Measurements from ENCODE around the gene TREM2. TPM values are rescaled to one million over a fixed set of nuclear protein-coding genes. Genes with fewer than 3 reads are reported as not detected.

The TREM2 gene
- total RNA-seq, 1 experiment from 2014 or later: not detected

DNA sequence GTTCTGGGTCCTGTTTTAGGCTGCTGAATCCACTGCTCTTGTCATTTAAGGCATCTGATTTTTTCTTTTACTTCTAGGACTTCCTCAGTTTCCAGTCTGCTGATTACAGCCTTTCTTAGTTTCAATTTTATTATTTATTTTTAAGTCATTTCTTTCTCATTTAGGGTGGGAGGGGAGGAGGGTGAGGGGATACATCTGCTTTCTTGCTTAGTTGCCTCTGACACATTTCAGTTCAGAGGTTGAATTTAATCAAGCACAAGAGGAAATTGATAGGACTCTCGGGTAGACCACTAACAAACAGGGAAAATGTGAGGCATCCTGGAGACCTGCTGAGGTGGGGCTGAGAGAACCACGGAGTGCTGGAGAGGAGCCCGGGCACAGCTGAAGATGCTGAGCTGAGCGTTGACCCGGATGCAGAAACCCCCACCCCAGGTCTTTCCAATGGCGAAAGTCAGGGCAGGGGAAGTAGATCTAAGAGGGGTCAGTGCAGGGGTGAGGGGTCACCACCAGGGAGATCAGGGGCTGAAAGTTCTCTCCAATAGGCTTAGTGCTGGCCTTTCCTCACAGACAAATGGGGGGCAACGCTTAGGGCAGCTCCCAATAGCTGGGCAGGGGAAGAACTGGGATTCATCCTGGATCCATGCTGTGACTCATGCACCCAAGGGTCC lies 45.7 kb upstream of the TREM2 start:
- no TSS peak for BruUV-seq (replicated peaks)
- Histone ChIP-seq H3F3A (ENCODE audit: low read length, unreplicated experiment) (no peaks in the 10 kb centered on the region), H3K9ac (ENCODE audit: low read length) (no peak overlapping the region), H3K79me2 (ENCODE audit: low read length) (no peaks in the 10 kb centered on the region), H3K27me3 (ENCODE audit: low read length) (peaks cover 38% of the 10 kb centered on the region), H3K9me3 (ENCODE audit: low read length) (no peaks in the 10 kb centered on the region), H3K4me3 (ENCODE audit: low read length) (no peak overlapping the region), H3K36me3 (ENCODE audit: low read depth, low read length) (no peaks in the 10 kb centered on the region), H3K9me2 (replicated peaks; ENCODE audit: low read length) (no peaks in the 10 kb centered on the region), H3K4me1 (ENCODE audit: insufficient read depth, low read length) (no peaks in the 10 kb centered on the region), H3K4me2 (ENCODE audit: low read length) (no peak overlapping the region), H3K27ac (ENCODE audit: low read length) (no peak overlapping the region), H4K20me1 (ENCODE audit: low read length) (no peaks in the 10 kb centered on the region), H2AFZ (ENCODE audit: low read length) (no peak overlapping the region)
- POLR2A ChIA-PET (ENCODE audit: unreplicated experiment): no interaction called here
- intact Hi-C loops (cut with micrococcal nuclease): no loop called here
- ATAC-seq: no peak
- CTCF ChIA-PET: no interaction called here
- TF ChIP-seq, protein P1, sequence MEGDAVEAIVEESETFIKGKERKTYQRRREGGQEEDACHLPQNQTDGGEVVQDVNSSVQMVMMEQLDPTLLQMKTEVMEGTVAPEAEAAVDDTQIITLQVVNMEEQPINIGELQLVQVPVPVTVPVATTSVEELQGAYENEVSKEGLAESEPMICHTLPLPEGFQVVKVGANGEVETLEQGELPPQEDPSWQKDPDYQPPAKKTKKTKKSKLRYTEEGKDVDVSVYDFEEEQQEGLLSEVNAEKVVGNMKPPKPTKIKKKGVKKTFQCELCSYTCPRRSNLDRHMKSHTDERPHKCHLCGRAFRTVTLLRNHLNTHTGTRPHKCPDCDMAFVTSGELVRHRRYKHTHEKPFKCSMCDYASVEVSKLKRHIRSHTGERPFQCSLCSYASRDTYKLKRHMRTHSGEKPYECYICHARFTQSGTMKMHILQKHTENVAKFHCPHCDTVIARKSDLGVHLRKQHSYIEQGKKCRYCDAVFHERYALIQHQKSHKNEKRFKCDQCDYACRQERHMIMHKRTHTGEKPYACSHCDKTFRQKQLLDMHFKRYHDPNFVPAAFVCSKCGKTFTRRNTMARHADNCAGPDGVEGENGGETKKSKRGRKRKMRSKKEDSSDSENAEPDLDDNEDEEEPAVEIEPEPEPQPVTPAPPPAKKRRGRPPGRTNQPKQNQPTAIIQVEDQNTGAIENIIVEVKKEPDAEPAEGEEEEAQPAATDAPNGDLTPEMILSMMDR (conservative IDR thresholded peaks at IDR 0.05; ENCODE audit: low read depth, low read length): no peak
- no peak for TF ChIP-seq EZH2phosphoT487 (IDR thresholded peaks at IDR 0.05; ENCODE audit: borderline replicate concordance, low read length)
- no peak for DNase-seq

DNA sequence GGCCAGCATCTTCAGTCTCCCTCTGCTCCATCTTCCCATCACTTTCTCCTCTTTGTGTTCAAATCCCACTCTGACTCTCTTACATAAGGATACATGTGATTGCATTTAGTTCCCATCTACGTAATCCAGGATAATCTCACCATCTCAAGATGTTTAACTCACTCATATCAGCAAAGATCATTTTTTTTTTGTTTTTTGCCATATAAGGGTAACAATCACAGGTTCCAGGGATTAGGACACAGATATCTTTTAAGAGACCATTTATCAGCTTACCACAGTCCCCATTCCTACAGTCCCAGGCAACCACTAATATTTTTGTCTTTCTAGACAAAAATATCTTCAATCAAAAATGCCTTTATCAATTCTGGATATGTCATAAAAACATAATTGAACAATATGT lies 41.2 kb upstream of the TREM2 start:
- H3K36me3 ChIP-seq (ENCODE audit: low read depth, low read length): no peaks in the 10 kb centered on the region
- no peaks in the 10 kb centered on the region for H3K9me3 ChIP-seq (ENCODE audit: low read length)
- no peaks in the 10 kb centered on the region for H4K20me1 ChIP-seq (ENCODE audit: low read length)
- no peaks in the 10 kb centered on the region for H3K4me1 ChIP-seq (ENCODE audit: insufficient read depth, low read length)
- H3K9ac ChIP-seq (ENCODE audit: low read length): no peak overlapping the region
- ChIA-PET CTCF (no interaction called here), POLR2A (ENCODE audit: unreplicated experiment) (no interaction called here)
- no peak overlapping the region for H3K4me3 ChIP-seq (ENCODE audit: low read length)
- no peak overlapping the region for H3K27ac ChIP-seq (ENCODE audit: low read length)
- no TSS peak for BruUV-seq (replicated peaks)
- H3K9me2 ChIP-seq (replicated peaks; ENCODE audit: low read length): no peaks in the 10 kb centered on the region
- H3K27me3 ChIP-seq (ENCODE audit: low read length): peaks cover 54% of the 10 kb centered on the region
- H2AFZ ChIP-seq (ENCODE audit: low read length): no peak overlapping the region
- H3F3A ChIP-seq (ENCODE audit: low read length, unreplicated experiment): no peaks in the 10 kb centered on the region
- no peaks in the 10 kb centered on the region for H3K79me2 ChIP-seq (ENCODE audit: low read length)
- H3K4me2 ChIP-seq (ENCODE audit: low read length): no peak overlapping the region
- DNase-seq (no peak), ATAC-seq (no peak)
- TF ChIP-seq, protein P1 (conservative IDR thresholded peaks at IDR 0.05; ENCODE audit: low read depth, low read length): no peak
- TF ChIP-seq EZH2 (IDR thresholded peaks at IDR 0.05; ENCODE audit: low read length, unreplicated experiment): no peak
- TF ChIP-seq EZH2phosphoT487 (IDR thresholded peaks at IDR 0.05; ENCODE audit: borderline replicate concordance, low read length): no peak
- intact Hi-C loops (cut with micrococcal nuclease): no loop called here

DNA sequence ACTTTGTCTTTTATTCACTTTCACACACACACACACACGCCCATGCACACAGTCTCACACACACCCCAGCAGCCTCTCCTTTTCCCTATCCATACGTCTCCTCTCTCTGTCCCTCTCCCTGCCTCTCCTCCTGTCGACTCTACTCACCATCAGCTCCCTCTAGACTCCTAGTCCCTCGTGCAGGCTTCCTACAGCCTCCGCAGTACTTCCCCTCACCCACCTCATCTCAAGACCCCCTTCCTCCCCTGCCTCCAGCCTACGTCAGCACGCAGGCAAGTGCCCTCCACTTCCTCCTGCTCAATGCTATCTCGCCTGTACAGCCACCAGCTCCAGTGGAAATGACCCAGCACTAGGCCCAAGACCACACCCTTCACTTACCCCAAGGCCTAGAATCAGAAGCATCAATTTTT lies 38.9 kb upstream of the TREM2 start:
- Histone ChIP-seq H3K9ac (ENCODE audit: low read length) (no peak overlapping the region), H3K4me1 (ENCODE audit: insufficient read depth, low read length) (no peaks in the 10 kb centered on the region), H3K27me3 (ENCODE audit: low read length) (peaks cover 61% of the 10 kb centered on the region), H3K4me2 (ENCODE audit: low read length) (no peak overlapping the region), H4K20me1 (ENCODE audit: low read length) (no peaks in the 10 kb centered on the region), H3K27ac (ENCODE audit: low read length) (no peak overlapping the region), H3K9me2 (replicated peaks; ENCODE audit: low read length) (no peaks in the 10 kb centered on the region), H3K4me3 (ENCODE audit: low read length) (no peak overlapping the region), H3K36me3 (ENCODE audit: low read depth, low read length) (no peaks in the 10 kb centered on the region), H3F3A (ENCODE audit: low read length, unreplicated experiment) (no peaks in the 10 kb centered on the region), H3K9me3 (ENCODE audit: low read length) (no peaks in the 10 kb centered on the region), H3K79me2 (ENCODE audit: low read length) (no peaks in the 10 kb centered on the region), H2AFZ (ENCODE audit: low read length) (no peak overlapping the region)
- intact Hi-C loops (cut with micrococcal nuclease): no loop called here
- ATAC-seq: no peak
- DNase-seq: no peak
- ChIA-PET POLR2A (ENCODE audit: unreplicated experiment) (no interaction called here), CTCF (no interaction called here)
- BruUV-seq (replicated peaks): no TSS peak
- TF ChIP-seq EZH2phosphoT487 (IDR thresholded peaks at IDR 0.05; ENCODE audit: borderline replicate concordance, low read length) (no peak), EZH2 (IDR thresholded peaks at IDR 0.05; ENCODE audit: low read length, unreplicated experiment) (no peak)
- TF ChIP-seq, protein P1 (conservative IDR thresholded peaks at IDR 0.05; ENCODE audit: low read depth, low read length): no peak

Data from PC-3 (cell line).